CD4-positive, alpha-beta T cell (primary cell): ENCODE data around the gene MAPK14. TPM values are rescaled to one million over a fixed set of nuclear protein-coding genes. Genes with fewer than 3 reads are reported as not detected.

Experiments
- ATAC-seq: fragments of 200-7000 bp; cut with Tn5 transposase; one replicate; pipeline ENCODE4 v1.10.0; 2022; ENCODE audit warnings: mild to moderate bottlenecking; ENCODE audit not compliant: poor library complexity
- CTCF ChIA-PET: fragments of 350-600 bp; sonication (Branson Sonifier 250); formaldehyde crosslinking; loops from one replicate; lab custom pipeline; 2021; ENCODE audit warnings: antibody characterized with exemption, inconsistent platforms; lab: Charles Lee
- POLR2A ChIA-PET: fragments of 350-600 bp; sonication (Branson Sonifier 250); formaldehyde crosslinking; loops from one replicate; lab custom pipeline; 2021; ENCODE audit warnings: antibody characterized with exemption, inconsistent platforms; lab: Charles Lee
- DNase-seq, 14 experiments: peaks; one replicate each; pipeline ENCODE4 v3.0.0-alpha.2; 2013 to 2020; ENCODE audit warnings: mixed read lengths in 2 of 14
- H3K27ac ChIP-seq, 2 donors: one replicate each; pipeline versions ENCODE4 v1.5.1 to v1.7.0; 2013; ENCODE audit warnings: low read length in 2 of 2, low read depth in 1 of 2, mild to moderate bottlenecking in 1 of 2
- H3K27me3 ChIP-seq, 2 experiments: 1 replicate in 1 of 2; 2 replicates in 1 of 2; pipeline versions ENCODE4 v1.6.1 to v1.7.0; 2013; ENCODE audit warnings: low read length in 2 of 2, control low read depth in 1 of 2, mild to moderate bottlenecking in 1 of 2, moderate library complexity in 1 of 2; ENCODE audit not compliant: insufficient read depth in 2 of 2, control insufficient read depth in 1 of 2
- H3K36me3 ChIP-seq: one replicate; pipeline ENCODE4 v1.6.1; 2013; ENCODE audit warnings: low read length, control low read depth; ENCODE audit not compliant: insufficient read depth
- H3K4me1 ChIP-seq: one replicate; pipeline ENCODE4 v1.6.1; 2013; ENCODE audit warnings: low read length, control low read depth; ENCODE audit not compliant: insufficient read depth
- H3K4me3 ChIP-seq: one replicate; pipeline ENCODE4 v1.5.1; 2013; ENCODE audit warnings: mild to moderate bottlenecking, low read length, moderate library complexity
- H3K9me3 ChIP-seq, 2 experiments: 1 replicate in 1 of 2; 2 replicates in 1 of 2; pipeline versions ENCODE4 v1.6.1 to v1.7.0; 2013; ENCODE audit warnings: low read length in 2 of 2, mild to moderate bottlenecking in 2 of 2, control low read depth in 1 of 2, moderate library complexity in 1 of 2; ENCODE audit not compliant: control insufficient read depth in 1 of 2, insufficient read depth in 1 of 2
- H3K27ac Mint-ChIP-seq: one replicate; pipeline ENCODE4 v1.8.0; 2020; ENCODE audit warnings: mixed read lengths
- H3K27me3 Mint-ChIP-seq: one replicate; pipeline ENCODE4 v1.8.0; 2021; ENCODE audit warnings: mixed read lengths
- H3K36me3 Mint-ChIP-seq: one replicate; pipeline ENCODE4 v1.8.0; 2021; ENCODE audit warnings: low read depth, mixed read lengths
- H3K4me1 Mint-ChIP-seq: one replicate; pipeline ENCODE4 v1.8.0; 2021; ENCODE audit warnings: low read depth, mixed read lengths
- H3K4me3 Mint-ChIP-seq: one replicate; pipeline ENCODE4 v1.8.0; 2020; ENCODE audit warnings: mild to moderate bottlenecking, mixed read lengths
- H3K9me3 Mint-ChIP-seq: one replicate; pipeline ENCODE4 v1.8.0; 2020; ENCODE audit warnings: mixed read lengths
- CTCF ChIP-seq: fragments of 200-600 bp; IDR thresholded peaks from one replicate; pipeline ENCODE4 v1.8.0; 2022; ENCODE audit warnings: antibody characterized with exemption, mild to moderate bottlenecking
- intact Hi-C, 2 experiments: fragments of 100-400 bp; cut with DNase I in 1 of 2; cut with micrococcal nuclease in 1 of 2; formaldehyde crosslinking; loops; one replicate each; pipeline versions ENCODE4 v1.15.1 to v1.9.0; 2023 to 2025; cut with DNase I, micrococcal nuclease
- total RNA-seq, 174 experiments: library from RNA in 2 of 174; stranded (reverse) in 2 of 174; gene quantifications; one replicate each; pipeline ENCODE4 v1.2.3 and lab custom pipeline; 2021 to 2026

The MAPK14 gene
- total RNA-seq, 2 experiments from 2014 or later = 42.6 to 42.8 TPM

DNA sequence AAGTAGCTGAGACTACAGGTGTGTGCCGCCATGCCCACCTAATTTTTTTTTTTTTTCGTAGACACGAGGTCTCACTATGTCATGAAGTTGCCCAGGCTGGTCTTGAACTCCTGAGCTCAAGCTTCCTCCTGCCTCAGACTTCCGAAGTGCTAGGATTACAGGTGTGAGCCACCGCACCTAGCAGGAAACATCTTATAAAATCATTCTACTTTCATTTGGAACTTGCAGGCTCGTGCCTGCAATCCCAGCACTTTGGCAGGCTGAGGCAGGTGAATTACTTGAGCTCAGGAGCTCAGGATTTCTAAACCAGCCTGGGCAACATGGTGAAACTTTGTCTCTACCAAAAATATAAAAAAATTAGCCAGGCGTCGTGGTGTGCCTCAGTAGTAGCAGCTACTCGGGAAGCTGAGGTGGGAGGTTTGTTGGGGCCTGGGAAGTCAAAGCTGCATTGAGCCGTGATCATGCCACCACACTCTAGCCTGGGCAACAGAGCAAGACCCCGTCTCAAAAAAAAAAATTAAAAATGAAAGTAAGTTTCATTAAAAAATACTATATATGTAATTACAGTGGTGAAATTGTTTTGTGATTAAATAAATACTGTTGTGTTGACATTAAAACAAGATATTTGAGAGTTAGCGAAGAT lies 15.1 kb downstream of the MAPK14 start:
- Mint-ChIP-seq H3K36me3 (peaks cover 14% of the 10 kb centered on the region), H3K27me3 (no peaks in the 10 kb centered on the region), H3K4me3 (no peak overlapping the region), H3K9me3 (no peaks in the 10 kb centered on the region), H3K27ac (no peak overlapping the region), H3K4me1 (peaks cover 71% of the 10 kb centered on the region)
- no peak overlapping the region for H3K27ac ChIP-seq
- POLR2A ChIA-PET = no interaction called here
- ATAC-seq = no peak
- H3K9me3 ChIP-seq = no peaks in the 10 kb centered on the region
- DNase-seq = no peak
- TF ChIP-seq CTCF = no peak
- no peak overlapping the region for H3K4me3 ChIP-seq
- CTCF ChIA-PET = interaction anchor here (1.1 kb wide), 1 partner anchor 14 kb away, joined by 3 read pairs; no protein-coding TSS in a partner anchor
- H3K27me3 ChIP-seq = no peaks in the 10 kb centered on the region
- peaks cover 18% of the 10 kb centered on the region for H3K4me1 ChIP-seq
- intact Hi-C loops = no loop called here
- no peaks in the 10 kb centered on the region for H3K36me3 ChIP-seq

- no peaks in the 10 kb centered on the region for H3K9me3 Mint-ChIP-seq
- intact Hi-C loops = loop anchor here in 1 of 2 experiments (5.0 kb wide), 1 partner anchor 33 kb away; no protein-coding TSS in a partner anchor
These were observed 22.0 kb downstream of the MAPK14 start for GRCh38 chr6:36049582-36049981.

DNA sequence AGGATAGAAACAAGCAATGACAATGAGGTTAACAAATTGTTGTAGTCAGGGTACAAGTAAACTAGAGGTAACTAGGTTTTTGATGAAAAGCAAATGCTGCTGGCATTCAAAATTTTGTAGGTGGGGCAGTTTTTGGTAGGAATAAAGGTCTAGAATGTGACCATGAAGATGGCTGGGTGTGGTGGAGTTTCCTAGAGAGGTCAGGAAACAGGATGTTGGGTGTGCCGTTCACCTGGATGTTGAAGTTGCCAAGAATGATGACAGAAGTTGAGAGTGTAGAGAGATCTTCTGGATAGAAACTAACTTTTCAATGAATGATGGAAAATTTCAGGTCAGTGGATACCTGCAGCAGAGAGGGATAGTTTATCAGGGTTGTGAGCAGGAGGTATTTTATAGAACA lies 22.7 kb downstream of the MAPK14 start:
- Histone ChIP-seq H3K9me3 (no peaks in the 10 kb centered on the region), H3K27me3 (no peaks in the 10 kb centered on the region), H3K4me3 (no peak overlapping the region), H3K4me1 (peaks cover 27% of the 10 kb centered on the region), H3K36me3 (peaks cover 26% of the 10 kb centered on the region), H3K27ac (no peak overlapping the region)
- TF ChIP-seq CTCF = no peak
- Mint-ChIP-seq H3K4me3 (no peak overlapping the region), H3K27ac (no peak overlapping the region), H3K27me3 (no peaks in the 10 kb centered on the region), H3K36me3 (peaks cover 18% of the 10 kb centered on the region), H3K9me3 (no peaks in the 10 kb centered on the region), H3K4me1 (peaks cover 18% of the 10 kb centered on the region)
- ATAC-seq = peak; percentile 55
- intact Hi-C loops = no loop called here
- DNase-seq = peak in 1 of 14 experiments; percentile 27
- POLR2A ChIA-PET = no interaction called here
- CTCF ChIA-PET = no interaction called here

More at GRCh38 chr6:36049582-36049981, 22.0 kb downstream of the MAPK14 start:
- no peak for DNase-seq
- H3K27ac ChIP-seq = no peak overlapping the region
- H3K27me3 Mint-ChIP-seq = no peaks in the 10 kb centered on the region
- TF ChIP-seq CTCF = no peak
- H3K4me1 Mint-ChIP-seq = peaks cover 17% of the 10 kb centered on the region
- no peak overlapping the region for H3K4me3 Mint-ChIP-seq
- H3K4me1 ChIP-seq = peaks cover 27% of the 10 kb centered on the region
- H3K27me3 ChIP-seq = no peaks in the 10 kb centered on the region
- H3K4me3 ChIP-seq = no peak overlapping the region
- H3K36me3 Mint-ChIP-seq = peaks cover 10% of the 10 kb centered on the region
- peaks cover 23% of the 10 kb centered on the region for H3K36me3 ChIP-seq
- H3K9me3 ChIP-seq = no peaks in the 10 kb centered on the region
- no peak for ATAC-seq
- ChIA-PET POLR2A (interaction anchor here (1.0 kb wide), 2 partner anchors 20 to 82 kb away, joined by 3 read pairs; no protein-coding TSS in a partner anchor), CTCF (interaction anchor here (1.8 kb wide), 1 partner anchor 12 kb away, joined by 4 read pairs; no protein-coding TSS in a partner anchor)
- H3K27ac Mint-ChIP-seq = no peak overlapping the region
